Body of pancreas (tissue), 4 donors: Measurements from ENCODE around the gene PSMA3.

Source experiments
- CTCF ChIP-seq, 7 experiments: fragments of 450-650 bp in 4 of 7; fragments of 200-600 bp in 3 of 7; sonication (generic) in 3 of 7; IDR thresholded peaks; one replicate each; pipeline ENCODE4 v1.5.1; 2016 to 2019; ENCODE audit warnings: antibody characterized with exemption in 7 of 7
- POLR2A ChIP-seq, 3 donors: fragments of 450-650 bp; IDR thresholded peaks; one replicate each; pipeline ENCODE4 v1.6.1; 2016; ENCODE audit warnings: antibody characterized with exemption in 3 of 3, mild to moderate bottlenecking in 2 of 3

GRCh38 chr14:58216544-58216943 is 28.1 kb upstream of the PSMA3 start:
- TF ChIP-seq CTCF (IDR thresholded peaks at IDR 0.05) = no peak
- TF ChIP-seq POLR2A (IDR thresholded peaks at IDR 0.05) = no peak
